Activated CD4-positive, alpha-beta T cell treated with anti-CD3 and anti-CD28 coated beads, Interleukin-2, amount 50 U/mL, for 1 hour (primary cell): ENCODE data around the gene GSTO1.

Source experiments
- DNase-seq: peaks from one replicate; pipeline ENCODE4 v3.0.0-alpha.2; 2020

Gene GSTO1

GRCh38 chr10:104307576-104308438 lies 53.1 kb downstream of the GSTO1 start:
- no peak for DNase-seq

GRCh38 chr10:104308439-104308903 lies 53.8 kb downstream of the GSTO1 start:
- DNase-seq = no peak

GRCh38 chr10:104309980-104310978 lies 55.6 kb downstream of the GSTO1 start:
- DNase-seq = no peak

- no peak for DNase-seq
Observed at GRCh38 chr10:104311184-104311720, 56.6 kb downstream of the GSTO1 start.

GRCh38 chr10:104314591-104315485 lies 60.1 kb downstream of the GSTO1 start:
- no peak for DNase-seq

- no peak for DNase-seq
Observed at GRCh38 chr10:104315486-104315921, 60.8 kb downstream of the GSTO1 start.

- no peak for DNase-seq
Observed at GRCh38 chr10:104316321-104317099, 61.8 kb downstream of the GSTO1 start.
